ENCODE results near the gene SNX27.
"Not testable (repeated sequence)": the region's sequence is repeated elsewhere in the genome, so short reads cannot be mapped to it uniquely, and the experiment has no call there.

SNX27 gene

DNA sequence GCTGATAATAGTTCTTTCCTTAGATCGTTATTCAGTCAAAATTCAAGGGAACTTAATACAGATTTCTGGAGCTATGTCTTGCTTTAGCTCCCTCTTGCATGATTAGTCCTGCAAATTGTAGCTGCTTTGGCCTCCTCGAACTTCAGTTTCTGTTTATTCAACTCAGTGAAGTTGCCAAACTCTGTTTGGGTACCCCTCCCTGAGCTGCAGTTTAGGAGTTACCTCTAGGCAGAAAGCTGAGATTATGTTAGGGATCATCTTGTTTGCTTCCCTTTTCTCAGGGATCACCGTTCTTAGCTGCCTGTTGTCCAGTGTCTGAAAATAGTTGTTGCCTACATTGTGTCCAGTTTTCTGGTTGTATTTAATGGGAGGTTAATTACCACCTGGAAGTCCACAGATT is 43.5 kb downstream of the SNX27 start:
- DNase-seq (ENCODE audit: insufficient read length, low spot score) (no peak), FAIRE-seq (no peak)
- TF ChIP-seq, protein P1, sequence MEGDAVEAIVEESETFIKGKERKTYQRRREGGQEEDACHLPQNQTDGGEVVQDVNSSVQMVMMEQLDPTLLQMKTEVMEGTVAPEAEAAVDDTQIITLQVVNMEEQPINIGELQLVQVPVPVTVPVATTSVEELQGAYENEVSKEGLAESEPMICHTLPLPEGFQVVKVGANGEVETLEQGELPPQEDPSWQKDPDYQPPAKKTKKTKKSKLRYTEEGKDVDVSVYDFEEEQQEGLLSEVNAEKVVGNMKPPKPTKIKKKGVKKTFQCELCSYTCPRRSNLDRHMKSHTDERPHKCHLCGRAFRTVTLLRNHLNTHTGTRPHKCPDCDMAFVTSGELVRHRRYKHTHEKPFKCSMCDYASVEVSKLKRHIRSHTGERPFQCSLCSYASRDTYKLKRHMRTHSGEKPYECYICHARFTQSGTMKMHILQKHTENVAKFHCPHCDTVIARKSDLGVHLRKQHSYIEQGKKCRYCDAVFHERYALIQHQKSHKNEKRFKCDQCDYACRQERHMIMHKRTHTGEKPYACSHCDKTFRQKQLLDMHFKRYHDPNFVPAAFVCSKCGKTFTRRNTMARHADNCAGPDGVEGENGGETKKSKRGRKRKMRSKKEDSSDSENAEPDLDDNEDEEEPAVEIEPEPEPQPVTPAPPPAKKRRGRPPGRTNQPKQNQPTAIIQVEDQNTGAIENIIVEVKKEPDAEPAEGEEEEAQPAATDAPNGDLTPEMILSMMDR (IDR thresholded peaks at IDR 0.05; ENCODE audit: insufficient read depth, missing control alignments), result no peak

GRCh38 chr1:151661751-151662150 is 49.9 kb downstream of the SNX27 start:
- FAIRE-seq, result peak; percentile 93
- DNase-seq (ENCODE audit: insufficient read length, low spot score), result no peak
- TF ChIP-seq, protein P1 (IDR thresholded peaks at IDR 0.05; ENCODE audit: insufficient read depth, missing control alignments), result no peak

- TF ChIP-seq, protein P1 (IDR thresholded peaks at IDR 0.05; ENCODE audit: insufficient read depth, missing control alignments), result no peak
- FAIRE-seq (peak; percentile 16), DNase-seq (ENCODE audit: insufficient read length, low spot score) (no peak)
Observed at GRCh38 chr1:151668090-151668489, 56.2 kb downstream of the SNX27 start.

DNA sequence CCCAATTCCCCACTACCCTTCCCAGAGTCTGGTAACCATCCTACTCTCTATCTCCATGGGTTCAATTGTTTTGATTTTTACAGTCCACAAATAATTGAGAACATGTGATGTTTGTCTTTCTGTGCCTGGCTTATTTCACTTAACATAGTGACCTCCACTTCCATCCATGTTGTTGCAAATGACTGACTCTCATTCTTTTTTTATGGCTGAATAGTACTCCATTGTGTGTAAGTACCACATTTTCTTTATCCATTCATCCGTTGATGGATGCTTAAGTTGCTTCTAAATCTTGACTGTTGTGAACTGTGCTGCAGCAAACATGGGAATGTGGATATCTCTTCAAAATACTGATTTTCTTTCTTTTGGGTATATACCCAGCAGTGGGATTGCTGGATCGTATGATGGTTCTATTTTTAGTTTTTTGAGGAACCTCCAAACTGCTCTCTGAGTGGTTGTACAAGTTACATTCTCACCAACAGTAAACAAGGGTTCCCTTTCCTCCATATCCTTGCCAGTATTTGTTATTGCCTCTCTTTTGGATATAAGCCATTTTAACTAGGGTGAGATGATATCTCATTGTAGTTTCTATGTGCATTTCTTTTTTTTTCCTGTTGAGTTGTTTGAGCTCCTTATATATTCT is 58.3 kb downstream of the SNX27 start:
- not testable (repeated sequence) for DNase-seq (ENCODE audit: insufficient read length, low spot score); FAIRE-seq

- TF ChIP-seq, protein P1 (IDR thresholded peaks at IDR 0.05; ENCODE audit: insufficient read depth, missing control alignments), result no peak
- DNase-seq (ENCODE audit: insufficient read length, low spot score) (no peak), FAIRE-seq (no peak)
Observed at GRCh38 chr1:151673407-151673806, 61.6 kb downstream of the SNX27 start.

DNA sequence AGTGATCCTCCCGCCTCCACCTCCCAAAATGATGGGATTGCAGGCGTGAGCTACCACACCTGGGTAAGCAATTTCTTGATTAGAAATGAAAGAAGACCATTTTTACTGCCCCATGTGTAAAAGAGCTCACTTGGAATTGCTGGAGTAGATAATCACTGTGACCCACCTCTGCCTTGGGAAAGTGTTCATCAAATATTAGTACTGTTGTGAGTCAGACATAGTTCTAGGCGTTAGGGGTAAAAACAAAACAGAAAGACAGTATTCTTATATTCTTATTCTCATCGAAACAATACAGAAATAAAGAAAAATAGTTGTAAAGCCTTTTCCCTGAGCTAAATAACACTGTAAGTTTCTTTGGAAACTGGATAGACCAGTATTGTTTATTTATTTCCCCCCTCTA is 68.5 kb downstream of the SNX27 start:
- no peak for FAIRE-seq
- TF ChIP-seq, protein P1 (IDR thresholded peaks at IDR 0.05; ENCODE audit: insufficient read depth, missing control alignments), result no peak
- DNase-seq (ENCODE audit: insufficient read length, low spot score), result no peak

GRCh38 chr1:151680826-151681225 is 69.0 kb downstream of the SNX27 start:
- TF ChIP-seq, protein P1 (IDR thresholded peaks at IDR 0.05; ENCODE audit: insufficient read depth, missing control alignments), result no peak
- FAIRE-seq (no peak), DNase-seq (ENCODE audit: insufficient read length, low spot score) (no peak)

DNA sequence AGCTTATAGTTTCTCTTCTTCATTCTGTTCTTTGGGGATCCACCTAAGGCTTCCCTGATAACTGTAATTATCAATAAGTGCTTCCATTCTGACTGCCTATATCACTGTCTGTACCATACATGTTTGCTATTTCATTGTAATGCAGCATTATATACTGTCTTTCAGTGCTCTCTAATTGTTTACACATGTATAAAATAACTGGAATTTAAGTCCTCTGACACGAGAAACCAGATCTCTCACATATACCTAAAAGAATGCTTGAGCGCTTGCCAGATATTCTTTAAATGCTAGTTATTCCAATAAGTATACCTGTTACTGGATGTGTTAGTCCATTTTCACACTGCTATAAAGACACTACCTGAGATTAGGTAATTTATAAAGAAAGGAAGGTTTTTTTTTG is 70.1 kb downstream of the SNX27 start:
- TF ChIP-seq, protein P1 (IDR thresholded peaks at IDR 0.05; ENCODE audit: insufficient read depth, missing control alignments), result no peak
- no peak for DNase-seq (ENCODE audit: insufficient read length, low spot score)
- FAIRE-seq, result no peak

DNA sequence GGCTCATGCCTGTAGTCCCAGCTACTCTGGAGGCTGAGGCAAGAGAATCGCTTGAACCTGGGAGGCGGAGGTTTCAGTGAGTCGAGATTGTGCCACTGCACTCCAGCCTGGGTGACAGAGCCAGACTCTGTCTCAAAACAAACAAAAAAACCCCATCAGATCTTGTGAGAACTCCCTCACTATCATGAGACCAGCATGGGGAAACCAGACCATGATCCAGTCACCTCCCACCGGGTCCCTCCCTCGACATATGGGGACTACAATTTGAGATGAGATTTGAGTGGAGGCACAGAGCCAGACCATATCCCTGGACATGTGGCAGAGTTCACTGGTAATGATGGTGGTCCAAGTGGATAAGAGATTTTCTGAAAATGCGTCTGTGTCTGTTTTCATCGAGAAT is 71.1 kb downstream of the SNX27 start:
- FAIRE-seq; DNase-seq (ENCODE audit: insufficient read length, low spot score): not testable (repeated sequence)
